Inflammatory macrophage treated with lipopolysaccharide for 4 hours (primary cell): ENCODE results near the gene CTDSP2.
"Not testable (repeated sequence)": the region's sequence is repeated elsewhere in the genome, so short reads cannot be mapped to it uniquely, and the experiment has no call there.

Source experiments
- DNase-seq: peaks from one replicate; pipeline ENCODE4 v3.0.0-alpha.2; 2020

CTDSP2 gene

GRCh38 chr12:57777911-57778310, 68.6 kb downstream of the CTDSP2 start:
- DNase-seq = peak; percentile 59

DNA sequence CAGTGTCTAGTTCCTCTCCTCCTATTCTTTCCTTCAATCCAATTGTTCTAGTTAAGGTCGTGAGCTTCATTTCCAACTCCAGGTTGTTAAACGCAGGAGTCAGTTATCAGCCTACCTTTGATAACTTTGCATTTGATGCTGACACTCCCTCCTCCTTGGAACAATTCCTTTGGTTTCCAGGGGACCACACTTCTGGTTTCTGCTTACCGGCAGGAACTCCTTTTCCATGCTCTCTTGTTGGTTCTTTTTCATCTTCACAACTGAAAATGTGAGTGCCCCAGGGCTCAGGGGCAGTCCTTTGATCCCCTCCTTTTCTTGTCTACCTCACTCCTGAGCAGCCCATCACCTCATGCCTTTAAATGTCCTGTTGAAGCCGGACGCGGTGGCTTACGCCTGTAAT, 69.2 kb downstream of the CTDSP2 start:
- no peak for DNase-seq

DNA sequence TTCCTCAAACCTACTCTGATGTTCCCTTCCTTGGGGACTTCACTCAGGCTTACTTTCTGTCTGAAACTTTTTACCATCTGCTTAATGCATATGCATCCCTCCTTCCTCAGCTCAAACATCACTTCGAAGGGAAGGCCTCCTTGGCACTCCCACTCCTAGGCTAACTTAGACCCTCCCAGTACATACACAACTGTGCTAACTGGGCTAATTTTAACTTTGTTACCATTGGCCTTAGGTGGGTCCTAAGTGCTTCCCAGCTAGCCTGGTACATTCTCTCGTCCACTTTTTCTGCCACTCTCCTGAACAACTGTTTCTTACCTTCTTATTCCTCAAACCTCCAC, 70.3 kb downstream of the CTDSP2 start:
- no peak for DNase-seq

DNA sequence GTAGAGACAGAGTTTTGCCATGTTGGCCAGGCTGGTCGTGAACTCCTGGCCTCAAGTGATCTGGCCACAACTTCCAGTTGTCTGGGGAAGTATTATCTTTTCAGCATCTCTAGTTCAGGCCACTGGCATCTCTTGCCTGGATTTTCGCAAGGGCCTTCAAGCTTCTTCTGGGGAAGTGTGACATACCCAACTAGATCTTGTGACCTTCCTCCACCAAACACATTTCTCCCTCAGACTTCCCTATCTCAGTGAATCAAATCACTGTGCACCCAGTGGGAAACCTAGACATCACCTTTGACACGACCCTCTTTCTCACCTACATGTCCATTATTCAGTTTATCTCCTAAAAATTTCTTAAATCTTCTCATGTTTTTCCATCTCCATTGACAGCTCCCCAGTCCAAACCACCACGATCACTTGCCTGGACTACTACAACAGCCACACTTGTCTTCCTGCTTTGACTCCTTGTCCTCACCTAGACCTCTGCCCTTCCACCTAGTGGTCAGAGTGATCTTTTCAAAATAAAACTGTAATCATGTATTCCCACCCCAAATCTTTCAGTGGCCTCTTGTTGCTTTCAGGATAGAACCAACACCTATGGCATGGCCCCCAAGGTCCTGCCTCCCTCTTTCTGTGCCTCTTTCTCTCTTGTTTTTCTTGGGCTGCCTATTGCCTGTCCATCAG, 70.8 kb downstream of the CTDSP2 start:
- DNase-seq = peak; percentile 86

DNA sequence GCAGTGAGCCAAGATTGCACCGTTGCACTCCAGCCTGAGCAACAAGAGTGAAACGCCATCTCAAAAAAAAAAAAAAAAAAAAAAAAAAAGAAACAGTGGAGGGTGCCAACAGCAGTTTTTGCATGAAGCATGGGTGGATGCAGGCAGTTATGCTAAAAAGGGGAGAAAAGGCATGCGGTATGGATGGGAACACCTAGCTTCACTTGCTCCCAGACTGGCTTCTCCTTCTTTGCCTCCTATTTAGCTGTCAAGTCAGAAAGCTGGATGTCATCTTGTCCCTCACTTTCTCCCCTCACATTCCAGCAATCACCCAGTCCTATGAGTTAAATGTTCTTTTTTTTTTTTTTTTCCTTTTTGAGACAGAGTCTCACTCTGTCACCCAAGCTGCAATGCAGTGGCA, 71.5 kb downstream of the CTDSP2 start:
- no peak for DNase-seq

DNA sequence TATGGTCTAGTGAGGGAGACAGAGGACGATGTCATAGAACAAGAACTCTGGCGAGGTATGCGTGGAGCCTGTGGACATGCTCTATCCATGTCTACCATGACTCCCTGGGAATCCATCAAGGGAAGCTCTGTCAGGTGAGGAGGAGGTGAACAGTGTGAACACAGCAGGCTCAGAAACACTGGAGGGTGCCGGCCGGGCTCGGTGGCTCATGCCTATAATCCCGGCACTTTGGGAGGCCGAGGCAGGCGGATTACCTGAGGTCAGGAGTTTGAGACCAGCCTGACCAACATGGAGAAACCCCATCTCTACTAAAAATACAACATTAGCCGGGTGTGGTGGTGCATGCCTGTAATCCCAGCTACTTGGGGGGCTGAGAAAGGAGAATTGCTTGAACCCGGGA, 71.9 kb downstream of the CTDSP2 start:
- DNase-seq = not testable (repeated sequence)

DNA sequence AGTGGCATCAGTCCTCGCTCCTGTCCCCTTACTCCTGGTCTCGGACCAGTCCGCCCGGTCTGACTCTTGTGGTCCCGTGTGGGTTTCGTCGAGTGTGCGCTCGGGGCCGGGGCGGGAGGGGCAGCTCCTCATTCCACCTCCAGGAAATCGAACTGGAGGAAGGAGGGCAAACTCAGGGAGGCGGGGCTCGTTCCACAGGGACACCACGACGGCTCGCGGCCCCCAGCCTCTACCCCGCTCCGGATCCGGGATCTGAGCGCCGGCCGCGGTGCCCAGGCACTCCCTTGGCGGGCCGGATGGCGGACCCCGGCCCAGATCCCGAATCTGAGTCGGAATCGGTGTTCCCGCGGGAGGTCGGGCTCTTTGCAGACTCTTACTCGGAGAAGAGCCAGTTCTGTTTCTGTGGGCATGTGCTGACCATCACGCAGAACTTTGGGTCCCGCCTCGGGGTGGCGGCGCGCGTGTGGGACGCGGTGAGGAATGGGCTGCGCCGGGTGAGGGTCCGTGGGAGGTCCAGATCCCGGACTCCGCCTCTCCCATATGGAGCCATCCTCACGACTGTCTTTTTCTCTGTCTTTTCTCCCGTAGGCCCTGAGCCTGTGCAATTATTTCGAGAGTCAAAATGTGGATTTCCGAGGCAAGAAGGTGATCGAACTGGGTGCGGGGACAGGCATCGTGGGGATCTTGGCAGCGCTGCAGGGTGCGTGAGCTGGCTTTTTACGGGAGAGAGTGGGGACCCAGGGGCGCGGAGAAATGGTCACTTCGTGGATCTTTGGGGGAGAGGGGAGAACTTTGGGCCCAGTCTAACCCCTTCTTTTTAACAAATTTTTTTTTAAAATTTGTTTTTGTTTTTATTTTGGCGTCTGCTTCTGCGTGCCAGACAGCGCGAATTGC, 73.9 kb downstream of the CTDSP2 start, which contains the start of gene EEF1AKMT3:
EEF1AKMT3 (plus strand) TSS at position 186 of the 894 bp plus-strand sequence; CDS start at position 297, 111 bp downstream.
- peak; percentile 71 for DNase-seq

GRCh38 chr12:57771873-57772428, 74.6 kb downstream of the CTDSP2 start, which contains the start of gene METTL1:
METTL1 (minus strand) TSS chr12:57772105; CDS start chr12:57772083, 22 bp downstream.
- DNase-seq = peak; percentile 97

DNA sequence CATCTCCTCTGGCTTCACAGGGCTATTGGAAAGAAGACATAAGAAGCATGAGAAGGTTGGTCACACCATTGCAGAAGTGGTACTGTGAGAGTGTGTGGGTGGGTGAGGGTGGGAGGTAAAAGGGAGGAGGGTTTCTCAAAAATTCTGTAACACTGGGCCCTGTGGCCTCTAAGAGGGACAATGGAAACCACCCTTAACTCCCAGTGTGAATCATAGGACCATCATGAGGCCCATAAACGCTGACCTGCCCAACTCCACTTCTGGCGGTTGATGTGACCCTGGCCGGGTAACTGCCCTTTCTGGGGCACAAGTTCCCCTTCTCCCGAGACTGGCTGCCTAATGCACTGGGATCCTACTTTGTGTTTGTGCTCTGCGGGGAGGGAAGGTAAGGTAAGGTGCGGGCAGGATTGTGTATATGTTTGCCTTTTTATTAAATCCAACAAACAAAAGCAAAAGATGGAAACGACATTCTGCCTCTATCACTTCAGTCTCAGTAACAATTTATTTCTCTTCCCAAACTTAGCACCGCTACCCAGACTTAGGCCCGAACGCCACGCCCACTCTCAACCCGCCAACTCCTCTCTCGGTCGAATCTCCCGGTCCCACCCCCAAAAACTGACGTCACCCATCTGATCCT, 75.2 kb downstream of the CTDSP2 start:
- DNase-seq = peak; percentile 98

- peak; percentile 57 for DNase-seq
Observed at GRCh38 chr12:57770734-57771133, 75.8 kb downstream of the CTDSP2 start.
